Measurements from ENCODE around the gene BAG3.
A peak's percentile ranks its signal among the peaks of the same experiment; 100 is the strongest.

Gene BAG3

GRCh38 chr10:119650692-119651513 is at the start of gene BAG3:
BAG3 (plus strand) TSS chr10:119651380; CDS start chr10:119651676, 296 bp downstream.
- no peak for TF ChIP-seq CTCF (IDR thresholded peaks at IDR 0.05; ENCODE audit: low read depth, low read length)
- DNase-seq (ENCODE audit: low read depth in 2 of 2): peak; percentile 96 to 97
- H3K4me3 ChIP-seq (replicated peaks in 1 of 2; ENCODE audit: low read depth in 2 of 2, low read length in 2 of 2): peak within 1 kb of the TSS; percentile 90 to 97

GRCh38 chr10:119602241-119603095 is 48.7 kb upstream of the BAG3 start:
- peak; percentile 32 to 52 for DNase-seq (ENCODE audit: low read depth in 2 of 2)
- H3K4me3 ChIP-seq (replicated peaks in 1 of 2; ENCODE audit: low read depth in 2 of 2, low read length in 2 of 2): no peak overlapping the region
- TF ChIP-seq CTCF (IDR thresholded peaks at IDR 0.05; ENCODE audit: low read depth, low read length): peak; percentile 76

- TF ChIP-seq CTCF (IDR thresholded peaks at IDR 0.05; ENCODE audit: low read depth, low read length): no peak
- no peak overlapping the region for H3K4me3 ChIP-seq (replicated peaks in 1 of 2; ENCODE audit: low read depth in 2 of 2, low read length in 2 of 2)
- no peak for DNase-seq (ENCODE audit: low read depth in 2 of 2)
Measured at GRCh38 chr10:119604468-119604867, 46.7 kb upstream of the BAG3 start.

- DNase-seq (ENCODE audit: low read depth in 2 of 2): peak in 1 of 2 donors; percentile 46
- no peak overlapping the region for H3K4me3 ChIP-seq (replicated peaks in 1 of 2; ENCODE audit: low read depth in 2 of 2, low read length in 2 of 2)
- TF ChIP-seq CTCF (IDR thresholded peaks at IDR 0.05; ENCODE audit: low read depth, low read length): peak; percentile 76
Measured at GRCh38 chr10:119608316-119609155, 42.6 kb upstream of the BAG3 start.

- DNase-seq (ENCODE audit: low read depth in 2 of 2): no peak
- no peak overlapping the region for H3K4me3 ChIP-seq (replicated peaks in 1 of 2; ENCODE audit: low read depth in 2 of 2, low read length in 2 of 2)
- TF ChIP-seq CTCF (IDR thresholded peaks at IDR 0.05; ENCODE audit: low read depth, low read length): no peak
Measured at GRCh38 chr10:119609516-119609915, 41.7 kb upstream of the BAG3 start.

- no peak for DNase-seq (ENCODE audit: low read depth in 2 of 2)
- no peak for TF ChIP-seq CTCF (IDR thresholded peaks at IDR 0.05; ENCODE audit: low read depth, low read length)
- no peak overlapping the region for H3K4me3 ChIP-seq (replicated peaks in 1 of 2; ENCODE audit: low read depth in 2 of 2, low read length in 2 of 2)
Measured at GRCh38 chr10:119611433-119611832, 39.7 kb upstream of the BAG3 start.

Measured in cardiac fibroblast (primary cell).